Hepatic stellate cell (primary cell): ENCODE measurements around the gene FAR2.
A peak's percentile ranks its signal among the peaks of the same experiment; 100 is the strongest.
"Not testable (repeated sequence)": the region's sequence is repeated elsewhere in the genome, so short reads cannot be mapped to it uniquely, and the experiment has no call there.

ENCODE experiments used
- DNase-seq: peaks from one replicate; pipeline ENCODE4 v3.0.0; 2011; ENCODE audit warnings: low spot score

Gene FAR2

DNA sequence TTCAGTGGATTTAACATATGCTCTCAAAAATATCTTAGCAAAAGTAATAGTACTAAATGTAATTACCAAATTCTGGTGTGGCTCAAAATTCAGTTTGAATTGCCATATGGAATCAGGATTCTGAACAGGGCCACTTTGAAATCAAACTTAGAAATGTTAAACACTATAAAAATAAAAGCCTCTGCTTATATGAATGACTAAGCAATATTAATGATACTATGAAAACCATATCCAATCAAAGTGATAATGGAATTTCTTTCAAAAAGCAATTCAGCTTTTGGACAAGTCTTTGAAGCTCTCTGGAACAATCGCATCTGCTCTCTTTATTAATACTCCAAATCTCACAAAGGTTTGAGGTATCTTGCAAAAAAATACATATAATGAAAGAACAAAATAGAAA, 180.3 kb downstream of the FAR2 start:
- no peak for DNase-seq

- DNase-seq, result no peak
Observed at GRCh38 chr12:29333178-29333577, 184.1 kb downstream of the FAR2 start.

- no peak for DNase-seq
Observed at GRCh38 chr12:29334937-29335336, 185.9 kb downstream of the FAR2 start.

- DNase-seq, result no peak
Observed at GRCh38 chr12:29337325-29337724, 188.2 kb downstream of the FAR2 start.

GRCh38 chr12:29343022-29343799, 194.1 kb downstream of the FAR2 start:
- DNase-seq, result no peak

DNA sequence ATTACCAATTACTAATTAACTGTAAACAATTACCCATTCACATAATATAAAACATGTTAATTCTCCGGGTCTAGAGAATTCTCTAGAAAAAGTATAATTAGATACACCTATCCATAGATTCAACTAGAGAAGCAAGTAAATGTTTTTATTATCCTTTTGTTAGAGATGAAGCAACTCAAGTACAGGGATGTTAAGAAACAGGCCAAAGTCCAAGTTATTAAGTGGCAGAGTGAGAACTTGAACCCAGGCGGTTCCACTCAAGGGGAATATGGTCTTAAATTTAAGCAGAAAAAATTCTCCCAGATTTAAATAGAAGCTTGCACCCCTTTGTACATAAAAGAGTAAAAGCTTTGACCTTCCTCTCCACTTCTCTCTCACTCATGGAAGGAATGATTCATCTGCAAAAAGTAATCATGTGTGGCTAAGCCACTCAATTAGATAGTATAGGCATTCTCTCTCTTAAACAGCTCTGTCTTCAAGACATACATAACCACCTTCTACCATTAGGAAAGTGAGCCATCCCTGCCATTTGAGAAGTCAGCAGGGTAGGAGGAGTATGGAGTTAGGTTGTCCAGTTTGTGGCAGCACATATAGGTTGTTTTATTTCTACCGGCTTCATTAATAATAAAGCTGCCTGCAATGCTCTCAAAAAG, 197.8 kb downstream of the FAR2 start:
- DNase-seq, result no peak

DNA sequence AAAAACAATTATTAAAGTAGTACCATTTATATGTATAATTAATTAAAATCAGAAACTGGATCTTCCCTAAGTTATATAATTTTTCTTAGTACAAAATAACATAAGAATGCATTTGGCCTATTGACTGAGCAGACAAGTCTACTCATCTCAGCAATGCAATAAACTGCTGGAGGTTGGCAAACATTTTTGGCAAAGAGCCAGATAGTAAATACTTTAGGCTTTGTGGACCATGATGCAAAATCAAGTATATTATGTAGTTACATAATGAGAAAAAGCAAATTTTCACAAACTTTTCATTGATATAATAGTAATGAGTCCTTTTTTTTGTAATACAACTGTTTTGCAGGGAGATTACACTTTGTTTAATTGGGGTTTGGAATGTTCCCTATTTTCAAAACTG, 201.0 kb downstream of the FAR2 start:
- no peak for DNase-seq

GRCh38 chr12:29354954-29355353, 205.9 kb downstream of the FAR2 start:
- DNase-seq, result no peak

GRCh38 chr12:29365091-29365490, 216.0 kb downstream of the FAR2 start:
- DNase-seq, result no peak

GRCh38 chr12:29374012-29374411, 224.9 kb downstream of the FAR2 start:
- no peak for DNase-seq

GRCh38 chr12:29374913-29375312, 225.8 kb downstream of the FAR2 start:
- DNase-seq, result no peak

- DNase-seq, result no peak
Observed at GRCh38 chr12:29376118-29376517, 227.0 kb downstream of the FAR2 start.

- peak; percentile 90 for DNase-seq
Observed at GRCh38 chr12:29380536-29381523, 231.8 kb downstream of the FAR2 start, which contains the start of gene ERGIC2. Gene ERGIC2, minus strand, starts transcription at chr12:29381172. Its CDS starts 9,539 bp downstream, at chr12:29371633.

GRCh38 chr12:29382251-29382650, 233.2 kb downstream of the FAR2 start:
- no peak for DNase-seq

- not testable (repeated sequence) for DNase-seq
Observed at GRCh38 chr12:29385194-29385593, 236.1 kb downstream of the FAR2 start.
